Liver (tissue), 9 donors: ENCODE data around the gene CLASRP. TPM values are rescaled to one million over a fixed set of nuclear protein-coding genes. Genes with fewer than 3 reads are reported as not detected.
"Not testable (repeated sequence)": the region's sequence is repeated elsewhere in the genome, so short reads cannot be mapped to it uniquely, and the experiment has no call there.

ENCODE experiments used
- DNase-seq: peaks from one replicate; pipeline ENCODE4 v3.0.0-alpha.2; 2017; ENCODE audit warnings: low spot score
- H3K27ac ChIP-seq, 2 donors: one replicate each; pipeline ENCODE4 v1.7.0; 2013; ENCODE audit warnings: inconsistent platforms in 2 of 2, low read length in 2 of 2, control low read depth in 1 of 2, low read depth in 1 of 2, mild to moderate bottlenecking in 1 of 2
- H3K27me3 ChIP-seq, 4 donors: one replicate each; pipeline versions ENCODE4 v1.6.1 to v1.7.0; 2013; ENCODE audit warnings: low read length in 3 of 4, inconsistent platforms in 1 of 4, mild to moderate bottlenecking in 1 of 4, moderate library complexity in 1 of 4; ENCODE audit not compliant: control insufficient read depth in 4 of 4, insufficient read depth in 4 of 4
- H3K36me3 ChIP-seq, 4 donors: one replicate each; pipeline versions ENCODE4 v1.6.1 to v1.7.0; 2013; ENCODE audit warnings: low read length in 3 of 4, mild to moderate bottlenecking in 3 of 4, low read depth in 1 of 4, moderate library complexity in 1 of 4; ENCODE audit not compliant: control insufficient read depth in 4 of 4, insufficient read depth in 3 of 4
- H3K4me1 ChIP-seq, 4 donors: one replicate each; pipeline versions ENCODE4 v1.6.1 to v1.7.0; 2013; ENCODE audit warnings: low read length in 3 of 4, mild to moderate bottlenecking in 3 of 4, moderate library complexity in 1 of 4; ENCODE audit not compliant: control insufficient read depth in 4 of 4, insufficient read depth in 4 of 4
- H3K4me3 ChIP-seq, 3 donors: one replicate each; pipeline versions ENCODE4 v1.6.1 to v1.7.0; 2013; ENCODE audit warnings: low read length in 3 of 3, control low read depth in 1 of 3, low read depth in 1 of 3, mild to moderate bottlenecking in 1 of 3
- H3K9ac ChIP-seq, 2 donors: one replicate each; pipeline ENCODE4 v1.7.0; 2013; ENCODE audit warnings: low read length in 2 of 2, mild to moderate bottlenecking in 2 of 2, moderate library complexity in 2 of 2, control low read depth in 1 of 2, low read depth in 1 of 2
- H3K9me3 ChIP-seq, 4 donors: one replicate each; pipeline versions ENCODE4 v1.6.1 to v1.7.0; 2013; ENCODE audit warnings: low read length in 3 of 4; ENCODE audit not compliant: control insufficient read depth in 4 of 4
- EGR1 ChIP-seq, 2 donors: IDR thresholded peaks; 2 replicates each; pipeline ENCODE4 v1.6.1; 2016 to 2018; ENCODE audit warnings: antibody characterized with exemption in 2 of 2, low read depth in 2 of 2
- FOXA1 ChIP-seq: IDR thresholded peaks from 2 replicates; pipeline ENCODE4 v1.6.1; 2016; ENCODE audit warnings: antibody characterized with exemption
- FOXA2 ChIP-seq: IDR thresholded peaks from 2 replicates; pipeline ENCODE4 v1.6.1; 2016; ENCODE audit warnings: antibody characterized with exemption
- GABPA ChIP-seq, 2 donors: IDR thresholded peaks in 1 of 2; conservative IDR thresholded peaks in 1 of 2; 2 replicates each; pipeline ENCODE4 v1.6.1; 2016; ENCODE audit warnings: antibody characterized with exemption in 2 of 2, mild to moderate bottlenecking in 1 of 2, moderate library complexity in 1 of 2
- HNF4A ChIP-seq, 2 donors: conservative IDR thresholded peaks; 2 replicates each; pipeline ENCODE4 v1.6.1; 2016; ENCODE audit warnings: antibody characterized with exemption in 2 of 2, mild to moderate bottlenecking in 2 of 2
- HNF4G ChIP-seq: IDR thresholded peaks from 2 replicates; pipeline ENCODE4 v1.6.1; 2016; ENCODE audit warnings: antibody characterized with exemption
- JUND ChIP-seq, 2 donors: IDR thresholded peaks; 2 replicates each; pipeline ENCODE4 v1.6.1; 2016; ENCODE audit warnings: antibody characterized with exemption in 2 of 2
- NR2F2 ChIP-seq: IDR thresholded peaks from 2 replicates; pipeline ENCODE4 v1.6.1; 2016; ENCODE audit warnings: antibody characterized with exemption
- RAD21 ChIP-seq, 2 donors: IDR thresholded peaks; 2 replicates each; pipeline ENCODE4 v1.6.1; 2016; ENCODE audit warnings: antibody characterized with exemption in 2 of 2, mild to moderate bottlenecking in 2 of 2
- RXRA ChIP-seq, 2 donors: IDR thresholded peaks; 2 replicates each; pipeline ENCODE4 v1.6.1; 2017 to 2018; ENCODE audit warnings: antibody characterized with exemption in 2 of 2, mild to moderate bottlenecking in 1 of 2
- SP1 ChIP-seq: IDR thresholded peaks from 2 replicates; pipeline ENCODE4 v1.6.1; 2018; ENCODE audit warnings: antibody characterized with exemption, mild to moderate bottlenecking
- TAF1 ChIP-seq: conservative IDR thresholded peaks from 2 replicates; pipeline ENCODE4 v1.6.1; 2016; ENCODE audit warnings: antibody characterized with exemption, mild to moderate bottlenecking
- YY1 ChIP-seq: IDR thresholded peaks from 2 replicates; pipeline ENCODE4 v1.6.1; 2016; ENCODE audit warnings: antibody characterized with exemption, mild to moderate bottlenecking
- WGBS: extraction: QIAGEN DNeasy Blood & Tissue Kit; methylation state at CpG from one replicate; pipeline ENCODE4 v1.1.7; 2013; 5-methylcytosine and 5-hydroxymethylcytosine counted together
- polyA plus RNA-seq, 2 donors: library from polyadenylated mRNA; stranded (reverse) in 1 of 2; unstranded in 1 of 2; fragments of 200-250 nt in 1 of 2; fragments of >200 nt in 1 of 2; fragmentation: Nextera tagmentation in 1 of 2; extraction: Ambion mirVana in 1 of 2; gene quantifications; one replicate each; pipeline versions ENCODE4 v1.2.1 to v1.2.3, GENCODE V29; 2013 to 2015
- total RNA-seq, 2 donors: library from RNA; depleted of rRNA; stranded (reverse); fragments of >200 nt; gene quantifications; one replicate each; pipeline ENCODE4 v1.2.3, GENCODE V29; 2014
- TF ChIP-seq, protein P1 (sequence below): IDR thresholded peaks from 2 replicates; pipeline ENCODE4 v1.6.1; 2016; ENCODE audit warnings: antibody characterized with exemption
- TF ChIP-seq, protein P2 (sequence below): IDR thresholded peaks from 2 replicates; pipeline ENCODE4 v1.6.1; 2016; ENCODE audit warnings: antibody characterized with exemption
- TF ChIP-seq, protein P3 (sequence below): IDR thresholded peaks from 2 replicates; pipeline ENCODE4 v1.6.1; 2016; ENCODE audit warnings: antibody characterized with exemption, mild to moderate bottlenecking
- TF ChIP-seq, protein P4 (sequence below): IDR thresholded peaks from 2 replicates; pipeline ENCODE4 v1.6.1; 2016; ENCODE audit warnings: antibody characterized with exemption
- TF ChIP-seq, protein P5 (sequence below): fragments of 150-350 bp; IDR thresholded peaks from 2 replicates; pipeline ENCODE4 v1.5.1; 2017; ENCODE audit warnings: improper control_type of control experiment, low read depth, low read length; ENCODE audit not compliant: missing input control
- donor health status: healthy.
- donor health status: healthy.
- donor health status: healthy.
- donor health status: healthy.
- donor health status: healthy.

CLASRP gene
- total and polyA plus RNA-seq, 4 donors, result 9.0 to 44.3 (median 12.8) TPM

DNA sequence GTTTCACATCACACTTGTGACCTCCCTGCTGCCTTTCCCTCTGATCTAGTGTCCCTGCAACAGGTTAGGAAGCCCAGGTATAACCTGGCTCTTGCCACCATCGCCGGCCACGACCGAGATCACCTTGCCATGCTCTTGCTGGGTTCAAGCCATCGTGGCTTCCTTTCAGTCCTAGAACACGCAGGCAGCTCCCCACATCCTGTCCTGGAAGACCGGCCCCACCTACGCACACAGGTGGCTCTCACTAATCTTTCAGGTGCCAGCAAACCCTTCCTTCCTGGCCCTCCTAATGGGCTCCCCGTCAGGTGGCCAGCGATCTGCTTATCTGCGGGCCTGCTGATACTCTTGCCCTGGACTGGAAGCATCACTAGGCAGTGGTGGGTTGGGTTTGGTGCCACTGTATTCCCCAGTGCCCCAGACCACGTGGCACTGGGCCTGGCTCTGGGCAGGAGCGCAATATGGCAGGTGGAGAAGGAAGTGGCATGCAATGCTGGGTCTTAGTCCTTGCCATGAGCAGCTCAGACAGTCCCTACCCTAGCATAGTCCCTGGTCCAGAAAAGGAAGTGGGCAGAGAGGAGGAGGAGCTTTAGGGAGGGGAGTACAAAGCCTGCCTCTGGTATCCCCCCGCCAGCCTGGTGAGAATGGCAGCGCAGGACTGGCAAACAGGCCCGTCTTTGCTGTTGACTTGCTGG lies 66.0 kb downstream of the CLASRP start:
- no peak for DNase-seq
- TF ChIP-seq RXRA (IDR thresholded peaks at IDR 0.05) (no peak), HNF4A (conservative IDR thresholded peaks at IDR 0.05) (no peak), SP1 (no peak), FOXA1 (no peak), TAF1 (no peak), NR2F2 (no peak), GABPA (IDR thresholded peaks at IDR 0.05 in 1 of 2, conservative IDR thresholded peaks at IDR 0.05 in 1 of 2) (no peak), RAD21 (IDR thresholded peaks at IDR 0.05) (no peak), JUND (IDR thresholded peaks at IDR 0.05) (no peak), HNF4G (no peak), FOXA2 (no peak), YY1 (no peak), EGR1 (IDR thresholded peaks at IDR 0.05; ENCODE audit: low read depth in 2 of 2) (no peak)
- TF ChIP-seq, protein P1, sequence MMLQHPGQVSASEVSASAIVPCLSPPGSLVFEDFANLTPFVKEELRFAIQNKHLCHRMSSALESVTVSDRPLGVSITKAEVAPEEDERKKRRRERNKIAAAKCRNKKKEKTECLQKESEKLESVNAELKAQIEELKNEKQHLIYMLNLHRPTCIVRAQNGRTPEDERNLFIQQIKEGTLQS, result no peak
- TF ChIP-seq, protein P2, sequence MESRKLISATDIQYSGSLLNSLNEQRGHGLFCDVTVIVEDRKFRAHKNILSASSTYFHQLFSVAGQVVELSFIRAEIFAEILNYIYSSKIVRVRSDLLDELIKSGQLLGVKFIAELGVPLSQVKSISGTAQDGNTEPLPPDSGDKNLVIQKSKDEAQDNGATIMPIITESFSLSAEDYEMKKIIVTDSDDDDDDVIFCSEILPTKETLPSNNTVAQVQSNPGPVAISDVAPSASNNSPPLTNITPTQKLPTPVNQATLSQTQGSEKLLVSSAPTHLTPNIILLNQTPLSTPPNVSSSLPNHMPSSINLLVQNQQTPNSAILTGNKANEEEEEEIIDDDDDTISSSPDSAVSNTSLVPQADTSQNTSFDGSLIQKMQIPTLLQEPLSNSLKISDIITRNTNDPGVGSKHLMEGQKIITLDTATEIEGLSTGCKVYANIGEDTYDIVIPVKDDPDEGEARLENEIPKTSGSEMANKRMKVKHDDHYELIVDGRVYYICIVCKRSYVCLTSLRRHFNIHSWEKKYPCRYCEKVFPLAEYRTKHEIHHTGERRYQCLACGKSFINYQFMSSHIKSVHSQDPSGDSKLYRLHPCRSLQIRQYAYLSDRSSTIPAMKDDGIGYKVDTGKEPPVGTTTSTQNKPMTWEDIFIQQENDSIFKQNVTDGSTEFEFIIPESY, result no peak
- TF ChIP-seq, protein P3, sequence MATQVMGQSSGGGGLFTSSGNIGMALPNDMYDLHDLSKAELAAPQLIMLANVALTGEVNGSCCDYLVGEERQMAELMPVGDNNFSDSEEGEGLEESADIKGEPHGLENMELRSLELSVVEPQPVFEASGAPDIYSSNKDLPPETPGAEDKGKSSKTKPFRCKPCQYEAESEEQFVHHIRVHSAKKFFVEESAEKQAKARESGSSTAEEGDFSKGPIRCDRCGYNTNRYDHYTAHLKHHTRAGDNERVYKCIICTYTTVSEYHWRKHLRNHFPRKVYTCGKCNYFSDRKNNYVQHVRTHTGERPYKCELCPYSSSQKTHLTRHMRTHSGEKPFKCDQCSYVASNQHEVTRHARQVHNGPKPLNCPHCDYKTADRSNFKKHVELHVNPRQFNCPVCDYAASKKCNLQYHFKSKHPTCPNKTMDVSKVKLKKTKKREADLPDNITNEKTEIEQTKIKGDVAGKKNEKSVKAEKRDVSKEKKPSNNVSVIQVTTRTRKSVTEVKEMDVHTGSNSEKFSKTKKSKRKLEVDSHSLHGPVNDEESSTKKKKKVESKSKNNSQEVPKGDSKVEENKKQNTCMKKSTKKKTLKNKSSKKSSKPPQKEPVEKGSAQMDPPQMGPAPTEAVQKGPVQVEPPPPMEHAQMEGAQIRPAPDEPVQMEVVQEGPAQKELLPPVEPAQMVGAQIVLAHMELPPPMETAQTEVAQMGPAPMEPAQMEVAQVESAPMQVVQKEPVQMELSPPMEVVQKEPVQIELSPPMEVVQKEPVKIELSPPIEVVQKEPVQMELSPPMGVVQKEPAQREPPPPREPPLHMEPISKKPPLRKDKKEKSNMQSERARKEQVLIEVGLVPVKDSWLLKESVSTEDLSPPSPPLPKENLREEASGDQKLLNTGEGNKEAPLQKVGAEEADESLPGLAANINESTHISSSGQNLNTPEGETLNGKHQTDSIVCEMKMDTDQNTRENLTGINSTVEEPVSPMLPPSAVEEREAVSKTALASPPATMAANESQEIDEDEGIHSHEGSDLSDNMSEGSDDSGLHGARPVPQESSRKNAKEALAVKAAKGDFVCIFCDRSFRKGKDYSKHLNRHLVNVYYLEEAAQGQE, result no peak
- TF ChIP-seq, protein P4, sequence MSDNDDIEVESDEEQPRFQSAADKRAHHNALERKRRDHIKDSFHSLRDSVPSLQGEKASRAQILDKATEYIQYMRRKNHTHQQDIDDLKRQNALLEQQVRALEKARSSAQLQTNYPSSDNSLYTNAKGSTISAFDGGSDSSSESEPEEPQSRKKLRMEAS, result no peak
- TF ChIP-seq, protein P5, sequence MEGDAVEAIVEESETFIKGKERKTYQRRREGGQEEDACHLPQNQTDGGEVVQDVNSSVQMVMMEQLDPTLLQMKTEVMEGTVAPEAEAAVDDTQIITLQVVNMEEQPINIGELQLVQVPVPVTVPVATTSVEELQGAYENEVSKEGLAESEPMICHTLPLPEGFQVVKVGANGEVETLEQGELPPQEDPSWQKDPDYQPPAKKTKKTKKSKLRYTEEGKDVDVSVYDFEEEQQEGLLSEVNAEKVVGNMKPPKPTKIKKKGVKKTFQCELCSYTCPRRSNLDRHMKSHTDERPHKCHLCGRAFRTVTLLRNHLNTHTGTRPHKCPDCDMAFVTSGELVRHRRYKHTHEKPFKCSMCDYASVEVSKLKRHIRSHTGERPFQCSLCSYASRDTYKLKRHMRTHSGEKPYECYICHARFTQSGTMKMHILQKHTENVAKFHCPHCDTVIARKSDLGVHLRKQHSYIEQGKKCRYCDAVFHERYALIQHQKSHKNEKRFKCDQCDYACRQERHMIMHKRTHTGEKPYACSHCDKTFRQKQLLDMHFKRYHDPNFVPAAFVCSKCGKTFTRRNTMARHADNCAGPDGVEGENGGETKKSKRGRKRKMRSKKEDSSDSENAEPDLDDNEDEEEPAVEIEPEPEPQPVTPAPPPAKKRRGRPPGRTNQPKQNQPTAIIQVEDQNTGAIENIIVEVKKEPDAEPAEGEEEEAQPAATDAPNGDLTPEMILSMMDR, result no peak
- Histone ChIP-seq H3K9me3 (no peaks in the 10 kb centered on the region), H3K4me1 (peaks cover 3 to 20% (median 13%) of the 10 kb centered on the region in 4 donors), H3K9ac (no peak overlapping the region), H3K27ac (no peak overlapping the region), H3K36me3 (no peaks in the 10 kb centered on the region), H3K27me3 (no peaks in the 10 kb centered on the region), H3K4me3 (no peak overlapping the region)
- 90% methylated on average over 16 of the region's 16 CpGs for WGBS

DNA sequence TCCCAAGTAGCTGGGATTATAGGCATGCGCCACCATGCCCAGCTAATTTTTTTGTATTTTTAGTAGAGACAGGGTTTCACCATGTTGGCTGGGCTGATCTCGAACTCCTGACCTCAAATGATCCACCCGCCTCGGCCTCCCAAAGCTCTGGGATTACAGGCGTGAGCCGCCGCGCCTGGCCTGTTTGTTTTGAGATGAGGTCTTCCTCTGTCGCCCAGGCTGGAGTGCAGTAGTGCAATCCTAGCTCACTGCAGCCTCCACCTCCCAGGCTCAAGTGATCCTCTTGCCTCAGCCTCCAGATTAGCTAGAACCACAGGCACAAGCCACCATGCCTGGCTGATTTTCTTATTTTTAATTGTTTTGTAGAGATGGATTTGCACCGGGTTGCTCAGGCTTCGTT lies 67.5 kb downstream of the CLASRP start:
- peaks cover 3 to 19% (median 13%) of the 10 kb centered on the region in 4 donors for H3K4me1 ChIP-seq
- DNase-seq, result not testable (repeated sequence)

More for the DNA sequence above, 67.5 kb downstream of the CLASRP start:
- not testable (repeated sequence) for H3K9ac ChIP-seq, H3K36me3 ChIP-seq, H3K27me3 ChIP-seq, H3K4me3 ChIP-seq, H3K27ac ChIP-seq, H3K9me3 ChIP-seq
- WGBS, result 94% methylated on average over 11 of the region's 11 CpGs
